ENCODE results near the gene GXYLT1. TPM values are rescaled to one million over a fixed set of nuclear protein-coding genes. Genes with fewer than 3 reads are reported as not detected.

GXYLT1 gene
- total and polyA plus RNA-seq, 9 of the 15 experiments (the other 6 are each of a cell fraction or from before 2014, with no cell fraction given), result 1.4 to 9.3 (median 5.5) TPM

- Histone ChIP-seq H3K9me3 (replicated peaks; ENCODE audit: control insufficient read depth, insufficient read depth, low read depth, low read length) (no peaks in the 10 kb centered on the region), H3K79me2 (ENCODE audit: control insufficient read depth, insufficient read depth, low read length) (no peaks in the 10 kb centered on the region), H3K27ac (ENCODE audit: extremely low read depth, low read depth, low read length) (no peak overlapping the region), H2AFZ (ENCODE audit: low read depth, low read length) (no peak overlapping the region), H3K27me3 (ENCODE audit: control insufficient read depth in 2 of 2, insufficient read depth in 2 of 2, low read length in 2 of 2) (no peaks in the 10 kb centered on the region), H3K9ac (ENCODE audit: insufficient read depth in 1 of 2, low read depth in 2 of 2, low read length in 2 of 2) (no peak overlapping the region), H3K4me3 (no peak overlapping the region), H3K4me1 (replicated peaks in 1 of 2; ENCODE audit: control insufficient read depth in 2 of 2, insufficient read depth in 2 of 2, low read length in 2 of 2) (0 out of 5 replicates have a peak, but pooled peaks cover 0 to 3% of the 10 kb centered on the region in 2 experiments), H4K20me1 (replicated peaks; ENCODE audit: control insufficient read depth, insufficient read depth, low read length) (no peaks in the 10 kb centered on the region), H3K9me1 (ENCODE audit: control insufficient read depth, insufficient read depth, low read length) (no peaks in the 10 kb centered on the region), H3K4me2 (ENCODE audit: insufficient read depth, low read length) (no peak overlapping the region), H3K36me3 (ENCODE audit: control insufficient read depth, insufficient read depth, low read length) (peaks cover 3% of the 10 kb centered on the region; the same call in 1 of the 3 replicates)
- TF ChIP-seq ZNF274 (IDR thresholded peaks at IDR 0.05; ENCODE audit: borderline replicate concordance, low read depth, low read length) (no peak), SIX5 (IDR thresholded peaks at IDR 0.05; ENCODE audit: borderline replicate concordance in 1 of 2, insufficient read depth in 1 of 2, low read depth in 1 of 2, low read length in 2 of 2) (no peak), TARDBP (IDR thresholded peaks at IDR 0.05) (no peak), FOXP1 (CRISPR knock-in tag; IDR thresholded peaks at IDR 0.05) (no peak), RHOXF2B (CRISPR knock-in tag; conservative IDR thresholded peaks at IDR 0.05) (no peak), NONO (IDR thresholded peaks at IDR 0.05; ENCODE audit: low read depth in 2 of 2, low read length in 1 of 2) (no peak), HDAC6 (IDR thresholded peaks at IDR 0.05; ENCODE audit: low read depth, low read length) (no peak), REST (IDR thresholded peaks at IDR 0.05; ENCODE audit: borderline replicate concordance) (no peak), REST (CRISPR knock-in tag; IDR thresholded peaks at IDR 0.05; ENCODE audit: low read depth) (no peak)
- intact Hi-C loops (cut with micrococcal nuclease), result no loop called here
- FAIRE-seq, result no peak
- 91% methylated on average over 2 of the region's 2 CpGs for WGBS (ENCODE audit: insufficient coverage, low coverage, missing lambda C conversion rate)
- ATAC-seq, result no peak
- ChIA-PET POLR2A (interaction anchor here (1.0 kb wide), 1 partner anchor 12 kb away, joined by 3 read pairs; no protein-coding TSS in a partner anchor), CTCF (ENCODE audit: low intra/inter-chr PET ratio) (no interaction called here)
- in situ Hi-C loops (cut with MboI), result no loop called here
- DNase-seq (ENCODE audit: extremely low read depth in 1 of 4, low spot score in 3 of 4), result no peak
- BruUV-seq (replicated peaks), result no TSS peak
Observed at GRCh38 chr12:42178101-42178500, 33.4 kb upstream of the GXYLT1 start.
